GM21515 (cell line): Measurements from ENCODE around the gene TSG101.
A peak's percentile ranks its signal among the peaks of the same experiment; 100 is the strongest.

Source experiments
- ATAC-seq: cut with Tn5 transposase; IDR thresholded peaks from one replicate; pipeline ENCODE4 v1.9.1; 2021; ENCODE audit not compliant: unreplicated experiment

TSG101 gene

DNA sequence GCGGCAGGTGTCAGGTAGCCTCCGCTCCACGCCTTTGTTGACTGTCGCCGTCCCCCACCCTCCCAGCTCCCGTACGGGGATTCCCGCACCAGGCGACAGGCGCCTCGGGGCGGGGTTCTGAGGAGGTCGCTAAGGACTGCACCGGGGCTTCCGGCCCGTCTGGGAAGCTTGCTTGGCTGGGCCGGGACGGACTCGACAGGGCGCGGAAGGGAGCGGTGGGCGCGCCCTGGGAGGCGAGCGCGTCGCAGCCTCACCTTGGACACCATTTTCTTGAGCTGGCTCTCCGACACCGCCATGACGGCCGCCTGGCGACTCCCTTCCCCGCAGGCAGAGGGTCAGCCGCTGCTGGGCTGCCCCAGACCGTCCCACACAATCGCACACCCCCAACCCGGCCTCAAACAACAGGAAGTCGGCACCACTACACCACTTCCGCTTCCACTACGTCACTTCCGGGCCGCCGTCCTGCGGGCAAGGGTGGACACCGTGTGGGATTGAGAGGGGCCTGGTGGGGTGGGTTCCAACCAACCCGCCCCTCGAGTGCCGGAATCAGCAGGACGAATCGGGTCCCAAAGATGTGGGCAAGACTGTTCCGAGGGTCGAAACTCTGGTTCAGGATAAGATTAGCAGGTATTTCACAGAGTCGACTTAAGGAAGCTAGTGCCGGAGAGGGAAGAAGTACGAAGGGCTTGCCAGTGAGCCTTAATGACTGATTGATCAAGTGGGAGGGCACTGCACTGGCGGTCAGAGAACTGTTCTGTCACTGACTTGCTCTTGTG, at the start of gene TSG101:
Gene TSG101 (minus strand): TSS at position 422 of the 776 bp plus-strand sequence. CDS start 126 bp downstream, at position 296.
- ATAC-seq: peak; percentile 93

- no peak for ATAC-seq
These were observed 48.6 kb upstream of the TSG101 start for GRCh38 chr11:18575361-18575760.

- ATAC-seq: no peak
These were observed 40.3 kb upstream of the TSG101 start for GRCh38 chr11:18567081-18567480.

- ATAC-seq: no peak
These were observed 39.7 kb upstream of the TSG101 start for GRCh38 chr11:18566406-18566805.

GRCh38 chr11:18564149-18564548, 37.4 kb upstream of the TSG101 start:
- ATAC-seq: no peak

- no peak for ATAC-seq
These were observed 36.5 kb upstream of the TSG101 start for GRCh38 chr11:18563090-18563730.

DNA sequence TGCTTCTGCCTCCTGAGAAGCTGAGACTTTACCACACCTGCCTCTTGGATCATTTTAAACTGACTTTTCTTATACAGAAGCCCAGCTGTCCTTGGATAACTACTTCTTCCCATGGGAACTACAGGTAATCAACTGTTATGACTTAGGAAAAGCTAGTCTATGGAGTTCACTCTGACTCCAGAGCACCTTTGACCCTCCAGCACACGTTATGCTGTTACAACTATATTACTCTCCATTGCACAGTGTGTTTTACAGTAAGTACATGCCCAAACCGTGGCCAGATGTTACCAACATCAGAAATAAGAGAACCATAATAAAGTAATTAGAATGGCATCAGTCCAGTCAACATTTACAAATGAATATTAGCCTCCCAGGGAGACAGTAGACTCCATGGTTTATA, 21.3 kb upstream of the TSG101 start:
- no peak for ATAC-seq

GRCh38 chr11:18540207-18541009, 13.7 kb upstream of the TSG101 start:
- ATAC-seq: no peak

DNA sequence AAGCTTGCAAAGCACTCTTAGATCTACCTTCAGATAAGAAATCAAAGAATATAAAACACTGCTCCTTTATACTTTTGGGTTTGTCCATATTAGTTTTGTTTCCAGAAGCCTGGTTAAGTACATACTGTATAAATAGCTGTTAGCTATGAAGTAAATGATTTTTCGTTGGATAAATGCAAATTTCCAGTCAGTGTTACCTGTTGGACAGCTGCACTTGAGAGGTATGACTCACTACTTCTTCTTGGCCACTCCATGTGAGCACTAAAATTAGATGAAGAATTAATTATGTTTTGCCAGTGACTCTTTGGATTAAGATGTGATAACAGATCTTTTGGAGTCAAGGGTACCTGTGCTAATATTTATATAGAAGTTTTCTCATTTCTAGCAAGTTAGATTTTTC, 9.5 kb upstream of the TSG101 start:
- ATAC-seq: no peak

DNA sequence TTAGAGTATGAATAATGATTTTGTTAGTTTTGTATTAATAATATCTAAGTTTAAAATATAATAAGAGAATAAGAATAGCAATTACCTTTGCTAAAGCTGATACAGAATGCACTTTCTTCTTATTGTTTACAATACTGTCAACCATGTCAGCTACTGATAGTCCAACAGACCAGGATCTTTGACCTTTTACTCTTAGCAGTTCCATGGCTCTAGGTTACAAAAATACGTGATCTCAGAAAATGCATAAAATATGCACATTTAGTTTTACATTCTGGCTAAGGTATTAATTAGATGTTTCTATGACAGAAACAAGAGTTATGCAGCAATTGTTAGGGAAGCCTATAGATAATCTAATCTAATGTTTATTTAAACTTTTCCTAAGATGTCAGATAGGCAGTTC, 7.5 kb upstream of the TSG101 start:
- no peak for ATAC-seq

DNA sequence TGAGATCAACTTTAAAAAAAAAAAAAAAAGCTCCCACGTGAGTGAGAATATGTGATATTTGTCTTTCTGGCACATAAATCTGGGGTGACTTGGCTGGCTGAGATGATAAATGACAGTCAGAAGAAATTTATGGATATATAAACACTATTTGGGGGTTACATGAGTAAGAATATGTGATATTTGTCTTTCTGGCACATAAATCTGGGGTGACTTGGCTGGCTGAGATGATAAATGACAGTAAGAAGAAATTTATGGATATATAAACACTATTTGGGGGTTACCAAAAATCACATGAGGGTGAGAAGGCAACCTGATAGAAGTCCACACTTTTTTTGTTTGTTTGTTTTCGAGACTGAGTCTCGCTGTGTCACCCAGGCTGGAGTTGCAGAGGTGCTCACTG, 6.6 kb upstream of the TSG101 start:
- no peak for ATAC-seq

GRCh38 chr11:18527512-18527911, 770 bp upstream of the TSG101 start:
- no peak for ATAC-seq

DNA sequence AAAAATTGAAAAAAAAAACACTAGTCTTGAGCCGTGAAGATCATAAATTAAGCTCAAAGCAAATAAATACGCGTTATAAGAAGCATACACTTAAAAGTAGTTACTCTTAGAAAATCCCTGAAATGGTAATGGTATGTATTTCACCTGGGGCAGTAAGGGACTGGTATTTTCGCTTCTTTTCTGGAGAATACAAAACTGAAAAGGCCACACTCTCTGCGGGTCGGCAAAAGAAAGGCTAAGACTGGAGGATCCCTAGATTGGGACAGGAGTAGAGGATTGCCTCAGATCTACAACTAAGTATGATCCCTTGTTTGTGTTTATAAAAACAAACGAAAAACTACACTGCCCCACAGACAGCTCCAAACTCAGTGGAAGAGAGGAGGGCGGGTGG, 617 bp downstream of the TSG101 start:
- ATAC-seq: no peak

DNA sequence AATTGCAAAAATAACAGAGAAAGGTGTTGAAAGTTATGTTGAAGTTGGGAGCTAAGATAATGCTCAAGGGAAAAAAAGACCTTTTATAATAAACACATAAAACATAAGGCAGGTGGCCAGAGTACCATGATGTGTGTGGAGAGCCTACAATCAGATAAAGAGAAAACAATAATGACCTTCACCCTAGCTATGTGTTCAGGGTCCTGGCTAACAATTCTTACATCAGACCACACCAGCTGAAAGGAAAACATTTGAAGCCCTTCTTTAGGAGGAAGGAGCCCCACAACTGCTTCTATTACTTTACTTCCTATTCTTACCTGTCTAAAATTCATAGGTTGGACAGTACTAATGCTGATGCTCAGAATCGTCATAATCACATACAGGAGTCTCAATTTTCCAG, 2.5 kb downstream of the TSG101 start:
- no peak for ATAC-seq

- ATAC-seq: no peak
These were observed 3.7 kb downstream of the TSG101 start for GRCh38 chr11:18523084-18523483.

GRCh38 chr11:18522388-18522787, 4.4 kb downstream of the TSG101 start:
- ATAC-seq: no peak

- no peak for ATAC-seq
These were observed 5.6 kb downstream of the TSG101 start for GRCh38 chr11:18521122-18521521.

DNA sequence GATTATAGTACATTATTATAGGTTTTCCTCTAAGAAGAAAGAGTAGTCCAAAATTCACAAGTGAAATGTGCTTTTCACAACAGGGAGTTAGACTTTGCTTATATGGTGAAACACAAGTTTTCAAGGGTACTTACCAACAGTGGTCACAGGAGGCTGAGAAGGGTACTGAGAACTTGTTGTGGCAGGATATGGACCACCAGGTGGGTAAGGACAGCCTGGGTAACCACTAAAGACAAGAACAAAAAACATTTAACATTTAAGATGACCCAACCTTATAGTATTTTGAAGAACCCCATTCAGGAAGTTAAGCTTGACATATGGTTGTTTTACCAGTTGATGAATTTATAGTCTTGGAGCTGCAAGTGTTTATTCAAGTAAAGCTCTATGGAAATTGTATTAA, 24.4 kb downstream of the TSG101 start:
- no peak for ATAC-seq

GRCh38 chr11:18501629-18502028, 25.1 kb downstream of the TSG101 start:
- ATAC-seq: no peak

DNA sequence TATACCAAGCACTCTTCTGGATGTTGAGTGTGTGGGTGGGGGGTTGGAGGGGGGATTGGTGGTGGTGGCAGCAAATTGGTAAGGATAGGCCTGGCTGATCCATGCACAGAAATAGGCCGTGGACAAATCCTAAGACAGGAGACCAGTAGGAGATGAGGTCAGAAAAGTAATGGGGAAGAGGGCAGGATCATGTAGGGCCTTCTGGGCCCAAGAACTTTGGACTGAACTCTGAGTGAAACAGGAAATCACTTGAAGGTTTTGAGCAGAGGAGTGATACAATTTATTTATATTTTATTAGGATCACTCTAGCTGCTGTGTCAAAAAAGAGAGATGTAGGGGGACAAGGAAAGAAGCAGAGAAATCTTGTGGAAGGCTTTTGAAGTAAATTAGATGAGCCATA, 28.7 kb downstream of the TSG101 start:
- no peak for ATAC-seq

DNA sequence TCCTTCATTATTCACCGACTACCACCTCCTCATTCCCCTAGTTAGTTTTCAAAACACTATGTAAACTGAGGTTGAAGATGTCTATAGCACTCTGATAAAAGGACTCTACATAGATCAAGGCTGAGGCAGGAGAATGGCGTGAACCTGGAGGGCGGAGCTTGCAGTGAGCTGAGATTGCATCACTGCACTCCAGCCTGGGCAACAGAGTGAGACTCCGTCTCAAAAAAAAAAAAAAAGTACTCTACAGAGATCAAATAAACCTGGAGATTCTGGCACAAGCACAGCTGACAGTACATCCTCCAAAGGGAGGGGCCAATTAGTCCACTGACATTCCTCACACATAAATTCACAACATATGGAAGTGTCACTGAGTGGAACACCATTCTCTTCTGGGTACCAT, 31.0 kb downstream of the TSG101 start:
- no peak for ATAC-seq

- no peak for ATAC-seq
These were observed 31.5 kb downstream of the TSG101 start for GRCh38 chr11:18495271-18495670.
